Endodermal cell (in vitro differentiated cells): ENCODE results near the gene DHODH. TPM values are rescaled to one million over a fixed set of nuclear protein-coding genes. Genes with fewer than 3 reads are reported as not detected.
A peak's percentile ranks its signal among the peaks of the same experiment; 100 is the strongest.
"Not testable (repeated sequence)": the region's sequence is repeated elsewhere in the genome, so short reads cannot be mapped to it uniquely, and the experiment has no call there.

Experiments
- DNase-seq: peaks from one replicate; pipeline ENCODE4 v3.0.0-alpha.2; 2017
- H3K27ac ChIP-seq: 2 replicates; pipeline ENCODE4 v1.5.1; 2013; ENCODE audit warnings: mild to moderate bottlenecking, low read depth, low read length, moderate library complexity
- H3K27me3 ChIP-seq: 2 replicates; pipeline ENCODE4 v1.6.1; 2013; ENCODE audit warnings: mild to moderate bottlenecking, low read length, moderate library complexity; ENCODE audit not compliant: insufficient read depth, control insufficient read depth, poor library complexity, severe bottlenecking
- H3K36me3 ChIP-seq: 2 replicates; pipeline ENCODE4 v1.7.0; 2013; ENCODE audit warnings: mild to moderate bottlenecking, low read length, moderate library complexity; ENCODE audit not compliant: control insufficient read depth, insufficient read depth
- H3K4me1 ChIP-seq: one replicate; pipeline ENCODE4 v1.7.0; 2013; ENCODE audit warnings: low read length; ENCODE audit not compliant: control insufficient read depth, insufficient read depth
- H3K4me3 ChIP-seq: 2 replicates; pipeline ENCODE4 v1.5.1; 2013; ENCODE audit warnings: mild to moderate bottlenecking, low read length, moderate library complexity
- H3K9ac ChIP-seq: 2 replicates; pipeline ENCODE4 v1.6.1; 2013; ENCODE audit warnings: mild to moderate bottlenecking, low read length, moderate library complexity; ENCODE audit not compliant: poor library complexity, severe bottlenecking; ENCODE audit errors: extremely low read depth
- H3K9me3 ChIP-seq: 2 replicates; pipeline ENCODE4 v1.6.1; 2013; ENCODE audit warnings: mild to moderate bottlenecking, low read length, moderate library complexity; ENCODE audit not compliant: control insufficient read depth
- H3K27ac Mint-ChIP-seq: 2 replicates; pipeline ENCODE4 v1.8.0; 2020; ENCODE audit warnings: mixed read lengths
- H3K27me3 Mint-ChIP-seq: 2 replicates; pipeline ENCODE4 v1.8.0; 2021; ENCODE audit warnings: mild to moderate bottlenecking, mixed read lengths; ENCODE audit not compliant: insufficient read depth
- H3K36me3 Mint-ChIP-seq: 2 replicates; pipeline ENCODE4 v1.8.0; 2020; ENCODE audit warnings: low read depth, mixed read lengths
- H3K4me1 Mint-ChIP-seq: 2 replicates; pipeline ENCODE4 v1.8.0; 2020; ENCODE audit warnings: mixed read lengths
- H3K4me3 Mint-ChIP-seq: 2 replicates; pipeline ENCODE4 v1.8.0; 2020; ENCODE audit warnings: mild to moderate bottlenecking, moderate library complexity, mixed read lengths
- H3K9me3 Mint-ChIP-seq: 2 replicates; pipeline ENCODE4 v1.8.0; 2020; ENCODE audit warnings: mild to moderate bottlenecking, mixed read lengths
- CTCF ChIP-seq: fragments of 200-600 bp; sonication (generic); conservative IDR thresholded peaks from 2 replicates; pipeline ENCODE4 v1.5.0; 2021; ENCODE audit warnings: antibody characterized with exemption, mild to moderate bottlenecking
- WGBS, 2 experiments: methylation state at CpG; one replicate each; pipeline versions ENCODE4 v1.1.5 to v1.1.7; 2013; ENCODE audit warnings: missing lambda C conversion rate in 2 of 2, mixed read lengths in 1 of 2; ENCODE audit not compliant: insufficient coverage in 1 of 2, insufficient read length in 1 of 2; 5-methylcytosine and 5-hydroxymethylcytosine counted together
- total RNA-seq, 2 donors: library from RNA; stranded (reverse); fragmentation: NEBNext Ultra II Directional in 1 of 2; extraction: Animal tissue kit (Norgen Biotek cat#: 25700) in 1 of 2; gene quantifications; 2 replicates in 1 of 2; 3 replicates in 1 of 2; pipeline ENCODE4 v1.2.1, GENCODE V29; 2021

DHODH gene
- total RNA-seq, 2 donors from 2014 or later: 15.5 to 17.4 TPM

GRCh38 chr16:71986131-71986530 lies 22.4 kb upstream of the DHODH start:
- peaks cover 32% of the 10 kb centered on the region for H3K4me1 Mint-ChIP-seq
- H3K4me3 Mint-ChIP-seq: no peak overlapping the region
- no peaks in the 10 kb centered on the region for H3K36me3 ChIP-seq
- H3K9me3 Mint-ChIP-seq: no peaks in the 10 kb centered on the region
- H3K9ac ChIP-seq: no peak overlapping the region
- no peak overlapping the region for H3K27ac ChIP-seq
- H3K4me3 ChIP-seq: no peak overlapping the region
- no peak for TF ChIP-seq CTCF
- peaks cover 5% of the 10 kb centered on the region for H3K4me1 ChIP-seq
- no peaks in the 10 kb centered on the region for H3K27me3 ChIP-seq
- DNase-seq: peak; percentile 81
- WGBS, 2 experiments: 36 to 44% methylated on average over 2 to 4 of the region's 4 CpGs
- peaks cover 3% of the 10 kb centered on the region for H3K9me3 ChIP-seq
- H3K27ac Mint-ChIP-seq: peak overlapping the region; percentile 71
- H3K27me3 Mint-ChIP-seq: no peaks in the 10 kb centered on the region
- no peaks in the 10 kb centered on the region for H3K36me3 Mint-ChIP-seq

GRCh38 chr16:71995038-71995437 lies 13.5 kb upstream of the DHODH start:
- Histone ChIP-seq H3K4me1 (no peaks in the 10 kb centered on the region), H3K27ac (no peak overlapping the region), H3K27me3 (no peaks in the 10 kb centered on the region), H3K9me3 (no peaks in the 10 kb centered on the region), H3K4me3 (no peak overlapping the region), H3K9ac (no peak overlapping the region), H3K36me3 (no peaks in the 10 kb centered on the region)
- Mint-ChIP-seq H3K27ac (no peak overlapping the region), H3K4me1 (no peaks in the 10 kb centered on the region), H3K36me3 (no peaks in the 10 kb centered on the region), H3K27me3 (peaks cover 2% of the 10 kb centered on the region), H3K9me3 (no peaks in the 10 kb centered on the region), H3K4me3 (no peak overlapping the region)
- WGBS, 2 experiments: 49 to 56% methylated on average over 3 to 5 of the region's 5 CpGs
- no peak for TF ChIP-seq CTCF
- DNase-seq: no peak

GRCh38 chr16:71997578-71997977 lies 11.0 kb upstream of the DHODH start:
- H3K36me3 ChIP-seq, H3K4me3 Mint-ChIP-seq, H3K27me3 ChIP-seq, H3K4me1 Mint-ChIP-seq, H3K9ac ChIP-seq, H3K27ac ChIP-seq, H3K27ac Mint-ChIP-seq, H3K36me3 Mint-ChIP-seq, H3K9me3 Mint-ChIP-seq, H3K4me3 ChIP-seq, DNase-seq, H3K9me3 ChIP-seq, H3K4me1 ChIP-seq, H3K27me3 Mint-ChIP-seq: not testable (repeated sequence)
- 91 to 95% methylated on average over 4 to 9 of the region's 9 CpGs for WGBS, 2 experiments

GRCh38 chr16:72001180-72001874 lies 7.2 kb upstream of the DHODH start:
- H3K9ac ChIP-seq: no peak overlapping the region
- Mint-ChIP-seq H3K4me3 (no peak overlapping the region), H3K27ac (no peak overlapping the region), H3K4me1 (peaks cover 7% of the 10 kb centered on the region), H3K36me3 (no peaks in the 10 kb centered on the region), H3K27me3 (peaks cover 4% of the 10 kb centered on the region), H3K9me3 (no peaks in the 10 kb centered on the region)
- no peaks in the 10 kb centered on the region for H3K4me1 ChIP-seq
- 90 to 92% methylated on average over 2 to 6 of the region's 7 CpGs for WGBS, 2 experiments
- no peak overlapping the region for H3K4me3 ChIP-seq
- no peaks in the 10 kb centered on the region for H3K27me3 ChIP-seq
- no peak for DNase-seq
- H3K27ac ChIP-seq: no peak overlapping the region
- no peaks in the 10 kb centered on the region for H3K9me3 ChIP-seq
- no peaks in the 10 kb centered on the region for H3K36me3 ChIP-seq
- no peak for TF ChIP-seq CTCF
